ENCODE results near the gene DYNC1H1. TPM values are rescaled to one million over a fixed set of nuclear protein-coding genes. Genes with fewer than 3 reads are reported as not detected.

Gene DYNC1H1
- total RNA-seq, 1 experiment from 2014 or later = 361 TPM

DNA sequence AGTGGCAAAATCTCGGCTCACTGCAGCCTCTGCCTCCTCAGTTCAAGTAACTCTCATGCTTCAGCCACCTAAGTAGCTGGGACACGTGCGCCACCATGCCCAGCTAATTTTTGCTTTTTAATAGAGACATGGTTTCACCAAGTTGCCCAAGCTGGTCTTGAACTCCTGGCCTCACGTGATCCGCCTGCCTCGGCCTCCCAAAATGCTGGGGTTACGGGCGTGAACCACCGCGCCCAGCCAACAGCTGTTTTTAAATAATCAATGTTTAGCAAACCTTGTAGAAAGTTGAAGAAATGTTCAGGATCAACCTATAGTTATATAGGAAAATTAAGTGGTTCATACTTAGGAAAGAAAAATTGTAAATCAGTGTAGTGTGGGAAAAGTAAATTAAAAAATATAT lies 128.4 kb downstream of the DYNC1H1 start:
- H3K27me3 ChIP-seq (ENCODE audit: insufficient read depth, low read length) = no peaks in the 10 kb centered on the region
- DNase-seq (ENCODE audit: low read depth, low spot score) (no peak), ATAC-seq (no peak)
- no peaks in the 10 kb centered on the region for H3K9me2 ChIP-seq (ENCODE audit: insufficient read depth)
- intact Hi-C loops (cut with micrococcal nuclease) = no loop called here
- POLR2A ChIA-PET = no interaction called here
- H2AFZ ChIP-seq (ENCODE audit: low read depth, low read length, poor library complexity, severe bottlenecking) = no peak overlapping the region
- no peaks in the 10 kb centered on the region for H3K36me3 ChIP-seq (ENCODE audit: control insufficient read depth in 1 of 2, insufficient read depth in 2 of 2, low read length in 2 of 2)
- CTCF ChIA-PET = no interaction called here
- no peaks in the 10 kb centered on the region for H4K20me1 ChIP-seq (ENCODE audit: insufficient read depth)
- H3K9ac ChIP-seq (ENCODE audit: low read length) = no peak overlapping the region
- H3K27ac ChIP-seq (ENCODE audit: low read depth, low read length) = no peak overlapping the region
- no TSS peak for BruUV-seq (replicated peaks)
- H3K79me2 ChIP-seq (ENCODE audit: insufficient read depth, low read length) = peaks cover 5% of the 10 kb centered on the region; the same call in 1 of the 2 replicates
- H3K4me1 ChIP-seq (ENCODE audit: control insufficient read depth in 1 of 2, insufficient read depth in 2 of 2, low read length in 2 of 2) = peaks cover 32 to 46% of the 10 kb centered on the region in 2 experiments
- RAD21 ChIA-PET (ENCODE audit: low non-redundant PET in 1 of 2, low total read pairs in 2 of 2, uncharacterized antibody in 2 of 2, unreplicated experiment in 2 of 2) = no interaction called here
- no peak overlapping the region for H3K4me3 ChIP-seq (replicated peaks in 1 of 2; ENCODE audit: low read depth in 1 of 2, low read length in 2 of 2)
- no peaks in the 10 kb centered on the region for H3K9me3 ChIP-seq (ENCODE audit: control insufficient read depth in 1 of 2, insufficient read depth in 1 of 2, low read depth in 1 of 2, low read length in 2 of 2)
- no peak for TF ChIP-seq RAD21 (IDR thresholded peaks at IDR 0.05; ENCODE audit: low read depth)
- no peak for TF ChIP-seq POLR2A (IDR thresholded peaks at IDR 0.05; ENCODE audit: borderline replicate concordance, extremely low read depth, insufficient read depth, insufficient read length)
- TF ChIP-seq, protein P1, sequence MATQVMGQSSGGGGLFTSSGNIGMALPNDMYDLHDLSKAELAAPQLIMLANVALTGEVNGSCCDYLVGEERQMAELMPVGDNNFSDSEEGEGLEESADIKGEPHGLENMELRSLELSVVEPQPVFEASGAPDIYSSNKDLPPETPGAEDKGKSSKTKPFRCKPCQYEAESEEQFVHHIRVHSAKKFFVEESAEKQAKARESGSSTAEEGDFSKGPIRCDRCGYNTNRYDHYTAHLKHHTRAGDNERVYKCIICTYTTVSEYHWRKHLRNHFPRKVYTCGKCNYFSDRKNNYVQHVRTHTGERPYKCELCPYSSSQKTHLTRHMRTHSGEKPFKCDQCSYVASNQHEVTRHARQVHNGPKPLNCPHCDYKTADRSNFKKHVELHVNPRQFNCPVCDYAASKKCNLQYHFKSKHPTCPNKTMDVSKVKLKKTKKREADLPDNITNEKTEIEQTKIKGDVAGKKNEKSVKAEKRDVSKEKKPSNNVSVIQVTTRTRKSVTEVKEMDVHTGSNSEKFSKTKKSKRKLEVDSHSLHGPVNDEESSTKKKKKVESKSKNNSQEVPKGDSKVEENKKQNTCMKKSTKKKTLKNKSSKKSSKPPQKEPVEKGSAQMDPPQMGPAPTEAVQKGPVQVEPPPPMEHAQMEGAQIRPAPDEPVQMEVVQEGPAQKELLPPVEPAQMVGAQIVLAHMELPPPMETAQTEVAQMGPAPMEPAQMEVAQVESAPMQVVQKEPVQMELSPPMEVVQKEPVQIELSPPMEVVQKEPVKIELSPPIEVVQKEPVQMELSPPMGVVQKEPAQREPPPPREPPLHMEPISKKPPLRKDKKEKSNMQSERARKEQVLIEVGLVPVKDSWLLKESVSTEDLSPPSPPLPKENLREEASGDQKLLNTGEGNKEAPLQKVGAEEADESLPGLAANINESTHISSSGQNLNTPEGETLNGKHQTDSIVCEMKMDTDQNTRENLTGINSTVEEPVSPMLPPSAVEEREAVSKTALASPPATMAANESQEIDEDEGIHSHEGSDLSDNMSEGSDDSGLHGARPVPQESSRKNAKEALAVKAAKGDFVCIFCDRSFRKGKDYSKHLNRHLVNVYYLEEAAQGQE (IDR thresholded peaks at IDR 0.05; ENCODE audit: low read depth) = no peak
- TF ChIP-seq EZH2phosphoT487 (IDR thresholded peaks at IDR 0.05; ENCODE audit: borderline replicate concordance) = no peak
- no peak for TF ChIP-seq POLR2AphosphoS5 (IDR thresholded peaks at IDR 0.05; ENCODE audit: low read depth, low read length)
- no peak for TF ChIP-seq ELF1 (IDR thresholded peaks at IDR 0.05; ENCODE audit: borderline replicate concordance, low read depth)
- no peak for TF ChIP-seq SRF (IDR thresholded peaks at IDR 0.05; ENCODE audit: low read depth)
- no peak for TF ChIP-seq CBX3 (IDR thresholded peaks at IDR 0.05; ENCODE audit: low read depth)
- TF ChIP-seq, protein P2, sequence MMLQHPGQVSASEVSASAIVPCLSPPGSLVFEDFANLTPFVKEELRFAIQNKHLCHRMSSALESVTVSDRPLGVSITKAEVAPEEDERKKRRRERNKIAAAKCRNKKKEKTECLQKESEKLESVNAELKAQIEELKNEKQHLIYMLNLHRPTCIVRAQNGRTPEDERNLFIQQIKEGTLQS (IDR thresholded peaks at IDR 0.05) = no peak
- TF ChIP-seq JUND (IDR thresholded peaks at IDR 0.05) = no peak
- TF ChIP-seq SP1 (IDR thresholded peaks at IDR 0.05; ENCODE audit: low read depth) = no peak
- no peak for TF ChIP-seq FOSL1 (IDR thresholded peaks at IDR 0.05; ENCODE audit: low read depth)
- no peak for TF ChIP-seq ZNF274 (IDR thresholded peaks at IDR 0.05; ENCODE audit: low read depth, low read length)
- TF ChIP-seq SIN3A (IDR thresholded peaks at IDR 0.05; ENCODE audit: low read depth) = no peak
- no peak for TF ChIP-seq EZH2 (IDR thresholded peaks at IDR 0.05)
- no peak for TF ChIP-seq EGR1 (IDR thresholded peaks at IDR 0.05; ENCODE audit: low read depth)
- no peak overlapping the region for H3K4me2 ChIP-seq (ENCODE audit: low read length)

All from HCT116 (cell line).